Mesodermal cell (in vitro differentiated cells): ENCODE measurements around the gene PEX7.
"Not testable (repeated sequence)": the region's sequence is repeated elsewhere in the genome, so short reads cannot be mapped to it uniquely, and the experiment has no call there.

Experiments
- H3K27ac ChIP-seq: 2 replicates; pipeline ENCODE4 v1.7.0; 2013; ENCODE audit warnings: mild to moderate bottlenecking, low read depth, low read length, moderate library complexity; ENCODE audit not compliant: severe bottlenecking
- H3K36me3 ChIP-seq: 2 replicates; pipeline ENCODE4 v1.7.1; 2013; ENCODE audit warnings: mild to moderate bottlenecking, low read length, moderate library complexity; ENCODE audit not compliant: control insufficient read depth, insufficient read depth
- H3K4me1 ChIP-seq: one replicate; pipeline ENCODE4 v1.7.1; 2013; ENCODE audit warnings: mild to moderate bottlenecking, low read length; ENCODE audit not compliant: insufficient read depth, control insufficient read depth, poor library complexity, severe bottlenecking
- H3K4me3 ChIP-seq: 2 replicates; pipeline ENCODE4 v1.7.0; 2013; ENCODE audit warnings: low read length, control low read depth, mild to moderate bottlenecking; ENCODE audit not compliant: insufficient read depth, poor library complexity, severe bottlenecking; ENCODE audit errors: extremely low read depth
- H3K9me3 ChIP-seq: 2 replicates; pipeline ENCODE4 v1.7.1; 2013; ENCODE audit warnings: mild to moderate bottlenecking, low read length, moderate library complexity; ENCODE audit not compliant: control insufficient read depth
- WGBS, 2 experiments: methylation state at CpG; one replicate each; pipeline ENCODE4 v1.1.5; 2013; ENCODE audit warnings: missing lambda C conversion rate in 2 of 2; ENCODE audit not compliant: insufficient coverage in 2 of 2; 5-methylcytosine and 5-hydroxymethylcytosine counted together

The PEX7 gene

DNA sequence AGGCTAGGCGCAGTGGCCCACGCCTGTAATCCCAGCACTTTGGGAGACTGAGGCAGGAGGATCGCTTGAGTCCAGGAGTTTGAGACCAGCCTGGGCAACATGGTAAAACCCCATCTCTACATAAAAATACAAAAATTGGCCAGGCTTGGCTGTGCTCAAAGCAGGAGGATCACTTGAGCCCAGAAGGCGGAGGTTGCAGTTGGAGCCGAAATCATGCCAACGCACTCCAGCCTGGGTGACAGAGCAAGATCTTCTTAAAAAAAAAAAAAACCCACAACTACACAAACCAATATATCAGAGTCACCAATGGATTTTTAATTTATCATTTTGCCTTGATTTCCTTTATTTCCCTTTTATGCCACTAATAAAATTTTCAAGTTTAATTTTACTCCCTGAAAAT, 39.4 kb upstream of the PEX7 start:
- 83 to 100% methylated on average over 4 to 6 of the region's 6 CpGs for WGBS, 2 experiments
- Histone ChIP-seq H3K27ac (no peak overlapping the region), H3K4me3 (no peak overlapping the region), H3K36me3 (no peaks in the 10 kb centered on the region), H3K9me3 (no peaks in the 10 kb centered on the region), H3K4me1 (peaks cover 9% of the 10 kb centered on the region)

- Histone ChIP-seq H3K4me3 (no peak overlapping the region), H3K36me3 (no peaks in the 10 kb centered on the region), H3K27ac (no peak overlapping the region), H3K4me1 (peaks cover 13% of the 10 kb centered on the region), H3K9me3 (no peaks in the 10 kb centered on the region)
- WGBS, 2 experiments, result 89 to 96% methylated on average over 7 to 9 of the region's 9 CpGs
These were observed 38.7 kb upstream of the PEX7 start for GRCh38 chr6:136783495-136784270.

DNA sequence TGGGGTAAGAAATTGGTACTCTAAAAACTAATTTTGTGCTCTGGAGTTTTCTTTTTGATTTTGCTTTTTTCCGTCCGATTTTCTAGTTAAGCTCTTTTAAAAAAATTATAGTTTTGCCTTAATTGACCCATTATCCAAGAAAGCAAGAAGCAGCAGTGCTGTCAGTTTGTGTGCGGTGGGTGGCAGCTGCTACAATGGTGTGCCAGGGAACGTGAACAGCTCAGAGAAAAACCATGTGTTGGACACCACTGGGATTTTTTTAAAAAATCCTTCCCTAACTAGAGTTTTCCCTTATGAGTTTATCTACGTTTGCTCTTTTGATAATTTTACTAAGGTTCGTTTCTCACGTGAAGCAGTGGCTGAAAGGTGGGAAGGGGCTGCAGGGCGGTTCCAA, 38.1 kb upstream of the PEX7 start:
- H3K4me1 ChIP-seq, result peaks cover 15% of the 10 kb centered on the region
- H3K36me3 ChIP-seq, result no peaks in the 10 kb centered on the region
- no peak overlapping the region for H3K4me3 ChIP-seq
- WGBS, 2 experiments, result 94 to 100% methylated on average over 2 to 3 of the region's 8 CpGs
- H3K27ac ChIP-seq, result no peak overlapping the region
- no peaks in the 10 kb centered on the region for H3K9me3 ChIP-seq

GRCh38 chr6:136784910-136785746, 37.3 kb upstream of the PEX7 start:
- no peak overlapping the region for H3K27ac ChIP-seq
- 86 to 98% methylated on average over 5 of the region's 10 CpGs for WGBS, 2 experiments
- H3K4me1 ChIP-seq, result peaks cover 15% of the 10 kb centered on the region
- no peak overlapping the region for H3K4me3 ChIP-seq
- H3K9me3 ChIP-seq, result no peaks in the 10 kb centered on the region
- no peaks in the 10 kb centered on the region for H3K36me3 ChIP-seq

- Histone ChIP-seq H3K27ac (no peak overlapping the region), H3K9me3 (no peaks in the 10 kb centered on the region), H3K4me1 (peaks cover 15% of the 10 kb centered on the region), H3K36me3 (no peaks in the 10 kb centered on the region), H3K4me3 (no peak overlapping the region)
- 79 to 97% methylated on average over 4 to 5 of the region's 6 CpGs for WGBS, 2 experiments
These were observed 35.7 kb upstream of the PEX7 start for GRCh38 chr6:136786658-136787057.

DNA sequence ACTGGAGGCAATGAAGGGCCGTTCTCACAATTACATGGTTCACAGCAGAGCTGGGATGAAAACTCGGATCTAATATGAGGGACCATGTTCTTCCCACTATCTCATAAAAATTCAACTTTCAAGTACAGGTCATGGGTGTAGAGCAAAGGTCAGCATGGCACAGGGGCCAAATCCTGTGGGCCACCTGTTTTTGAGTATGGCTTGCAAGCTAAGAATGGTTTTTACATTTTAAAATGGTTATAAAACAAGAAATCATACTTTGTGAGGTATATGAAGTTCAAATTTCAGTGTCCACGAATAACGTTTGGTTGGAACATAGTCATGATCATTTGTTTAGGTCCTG, 34.7 kb upstream of the PEX7 start:
- no peaks in the 10 kb centered on the region for H3K36me3 ChIP-seq
- H3K27ac ChIP-seq, result no peak overlapping the region
- H3K4me3 ChIP-seq, result no peak overlapping the region
- H3K9me3 ChIP-seq, result no peaks in the 10 kb centered on the region
- peaks cover 15% of the 10 kb centered on the region for H3K4me1 ChIP-seq
- 82% methylated on average over 2 of the region's 4 CpGs; no CpG with 5 or more reads in 1 of the 2 experiments for WGBS, 2 experiments

GRCh38 chr6:136788069-136788902, 34.1 kb upstream of the PEX7 start:
- Histone ChIP-seq H3K36me3 (no peaks in the 10 kb centered on the region), H3K4me3 (no peak overlapping the region), H3K9me3 (no peaks in the 10 kb centered on the region), H3K4me1 (peaks cover 15% of the 10 kb centered on the region), H3K27ac (no peak overlapping the region)
- WGBS, 2 experiments, result 85 to 100% methylated on average over 2 to 3 of the region's 7 CpGs

DNA sequence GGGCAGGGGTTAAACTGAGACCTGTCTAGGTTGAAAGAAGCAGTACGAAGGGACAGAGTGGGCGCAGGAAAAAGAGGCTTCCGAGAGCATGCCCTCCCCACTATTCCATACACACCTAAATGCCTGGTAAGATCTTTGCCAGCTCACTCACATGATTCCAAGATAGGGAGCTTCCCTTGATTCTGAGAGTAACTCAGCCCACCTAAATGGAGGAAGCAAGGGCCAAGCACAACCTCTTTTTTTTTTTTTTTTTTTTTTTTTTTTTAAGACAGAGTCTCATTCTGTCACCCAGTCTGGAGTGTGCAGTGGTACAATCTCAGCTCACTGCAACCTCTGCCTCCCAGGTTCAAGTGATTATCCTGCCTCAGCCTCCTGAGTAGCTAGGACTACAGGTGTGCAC, 33.0 kb upstream of the PEX7 start:
- whole genome bisulfite sequencing, 2 experiments, result no CpG with 5 or more reads among the region's 3 CpGs
- H3K9me3 ChIP-seq, H3K4me3 ChIP-seq, H3K27ac ChIP-seq, H3K36me3 ChIP-seq: not testable (repeated sequence)
- peaks cover 11% of the 10 kb centered on the region for H3K4me1 ChIP-seq

DNA sequence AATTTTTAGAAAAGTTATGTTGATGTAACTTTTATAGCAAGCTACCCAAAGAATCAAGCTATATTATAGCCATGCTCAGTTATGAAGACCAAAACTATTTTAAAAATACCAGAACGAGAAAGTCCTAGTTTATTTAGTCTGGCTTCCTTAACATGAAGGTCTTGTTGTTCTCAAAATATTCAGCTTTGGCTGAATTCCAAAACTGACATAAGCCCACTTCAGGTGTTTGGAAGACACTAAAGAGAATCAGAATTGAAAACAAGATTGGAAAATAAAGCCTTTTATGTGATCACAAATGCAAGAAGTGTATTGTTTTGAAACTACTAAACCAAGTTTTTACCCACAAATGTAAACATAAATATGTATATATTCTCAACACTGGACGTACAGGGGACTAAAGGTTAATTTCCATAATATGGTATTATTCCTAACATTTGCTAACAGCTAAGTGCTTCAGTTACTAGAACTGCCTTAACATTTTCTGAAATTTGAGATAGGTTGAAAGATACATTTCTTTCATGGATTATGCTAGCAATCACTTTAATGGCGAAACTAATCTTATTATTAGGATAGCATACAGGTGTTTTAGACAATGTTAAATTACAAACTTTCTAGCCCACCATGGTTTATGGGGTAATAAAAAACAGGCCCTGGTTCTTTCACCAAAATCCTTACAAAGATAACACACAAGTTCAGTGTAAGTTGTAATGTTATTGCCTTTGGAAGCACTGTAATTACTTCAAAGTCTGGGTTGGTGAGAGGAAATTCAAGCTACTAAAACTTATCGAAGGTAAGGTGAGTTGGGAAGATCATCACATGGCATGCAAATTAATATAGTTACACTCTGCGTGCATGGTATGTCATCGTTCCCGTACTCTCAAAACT, 31.7 kb upstream of the PEX7 start:
- Histone ChIP-seq H3K4me1 (peaks cover 11% of the 10 kb centered on the region), H3K36me3 (no peaks in the 10 kb centered on the region), H3K9me3 (no peaks in the 10 kb centered on the region), H3K27ac (no peak overlapping the region), H3K4me3 (peak overlapping the region; percentile 57)
- 100% methylated on average over 1 of the region's 7 CpGs; no CpG with 5 or more reads in 1 of the 2 experiments for WGBS, 2 experiments
